Inflammatory macrophage (primary cell): ENCODE results near the gene GFI1B.

Source experiments
- DNase-seq, 2 donors: peaks; one replicate each; pipeline ENCODE4 v3.0.0-alpha.2; 2020 to 2022

Gene GFI1B

GRCh38 chr9:133014696-133015095 is 36.2 kb downstream of the GFI1B start:
- DNase-seq: no peak

DNA sequence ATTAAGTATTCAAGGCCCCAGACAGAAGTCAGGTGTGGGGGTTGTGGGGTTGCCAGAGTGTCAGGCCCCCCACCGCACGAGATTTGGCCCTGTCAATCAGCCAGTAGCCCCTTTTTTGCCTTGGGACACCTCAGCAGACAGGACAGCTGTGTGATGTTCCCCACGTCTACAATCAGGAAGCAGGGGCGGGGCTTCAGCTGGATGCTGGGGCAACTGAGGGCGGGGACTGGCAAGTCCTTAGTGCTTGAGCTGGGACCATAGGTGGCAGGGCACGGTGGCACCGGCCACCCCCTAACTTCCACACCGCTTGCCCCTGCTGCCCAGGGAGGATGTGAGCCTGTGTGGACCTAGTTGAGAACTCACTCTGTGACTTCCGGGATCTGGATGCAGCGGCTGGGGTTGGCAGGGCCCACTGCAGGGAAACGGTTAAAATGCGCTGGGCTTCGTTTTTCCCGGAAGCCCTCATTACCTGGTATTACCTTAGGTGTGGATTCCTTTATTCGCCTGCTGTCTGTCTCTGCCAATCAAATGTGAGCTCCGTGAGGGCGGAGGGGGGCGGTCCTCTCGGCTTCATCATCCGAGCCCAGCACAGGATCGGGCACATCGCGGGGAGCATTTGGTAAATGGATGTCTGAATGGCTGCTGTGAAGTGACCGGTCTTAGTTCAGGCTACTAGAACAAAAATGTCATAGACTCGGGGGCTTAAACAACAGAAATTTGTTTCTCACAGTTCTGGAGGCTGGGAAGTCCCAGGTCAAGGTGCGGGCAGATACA is 44.8 kb downstream of the GFI1B start:
- DNase-seq: peak; percentile 37 to 49

- no peak for DNase-seq
Measured at GRCh38 chr9:133026426-133026825, 47.9 kb downstream of the GFI1B start.

GRCh38 chr9:133027134-133027533 is 48.6 kb downstream of the GFI1B start:
- no peak for DNase-seq

- DNase-seq: no peak
Measured at GRCh38 chr9:133028221-133028620, 49.7 kb downstream of the GFI1B start.

DNA sequence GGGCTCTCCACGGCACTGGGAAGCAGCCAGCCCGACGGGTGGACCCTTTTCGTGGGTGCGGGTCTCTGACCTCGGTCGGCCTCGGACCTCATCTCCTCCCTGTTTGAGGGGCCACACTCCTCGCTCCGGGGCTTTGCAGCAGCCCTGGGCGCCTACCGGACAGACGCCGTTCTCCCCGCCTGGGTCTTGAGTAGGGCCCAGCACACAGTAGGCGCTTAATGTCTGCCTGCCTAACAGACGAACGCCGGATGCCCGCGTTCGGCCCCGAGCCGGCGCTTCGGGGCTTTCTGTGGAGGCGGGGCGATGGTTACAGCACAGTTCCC is 51.5 kb downstream of the GFI1B start:
- DNase-seq: no peak

GRCh38 chr9:133030317-133031129 is 52.0 kb downstream of the GFI1B start, which contains the start of gene GTF3C5:
TSS of gene GTF3C5 (plus strand) at chr9:133030997. CDS start at chr9:133031012, 15 bp downstream.
- peak; percentile 98 to 99 for DNase-seq

- no peak for DNase-seq
Measured at GRCh38 chr9:133031130-133031422, 52.6 kb downstream of the GFI1B start.

DNA sequence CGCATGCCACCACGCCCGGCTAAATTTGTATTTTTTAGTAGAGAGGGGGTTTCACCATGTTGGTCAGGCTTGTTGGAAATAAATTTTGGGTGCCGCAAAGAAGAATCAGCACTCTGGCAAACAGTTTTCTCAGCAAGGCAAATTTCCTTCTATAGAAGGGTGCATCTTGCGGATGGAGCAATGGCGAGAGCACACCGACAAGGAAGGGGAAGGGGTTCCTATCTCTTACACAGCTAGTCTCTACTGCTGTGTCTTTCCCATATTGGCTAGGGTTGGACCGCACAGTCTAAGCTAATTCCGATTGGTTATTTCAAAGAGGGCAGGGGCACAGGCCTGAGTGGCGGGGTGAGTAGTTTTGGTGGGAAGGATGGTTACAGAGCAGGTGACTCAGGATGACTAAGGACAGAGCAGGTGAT is 53.0 kb downstream of the GFI1B start:
- DNase-seq: no peak

DNA sequence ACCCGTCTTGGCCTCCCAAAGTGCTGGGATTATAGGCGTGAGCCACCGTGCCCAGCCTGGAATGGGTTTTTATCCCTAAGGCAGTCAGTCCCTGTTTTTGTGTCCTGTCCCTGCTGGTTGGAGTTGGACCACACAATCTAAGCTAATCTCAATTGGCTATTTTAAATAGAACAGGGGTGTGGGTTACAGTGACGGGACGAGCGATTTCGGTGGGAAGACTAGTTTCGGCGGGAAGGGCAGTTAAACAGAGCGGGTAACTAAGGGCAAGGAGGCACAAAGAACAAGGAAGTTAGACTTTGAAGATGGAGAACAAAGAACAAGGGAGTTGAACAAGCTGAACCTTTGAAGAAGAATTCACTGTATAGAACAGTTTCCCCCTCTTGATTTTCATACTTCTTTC is 53.7 kb downstream of the GFI1B start:
- DNase-seq: no peak

DNA sequence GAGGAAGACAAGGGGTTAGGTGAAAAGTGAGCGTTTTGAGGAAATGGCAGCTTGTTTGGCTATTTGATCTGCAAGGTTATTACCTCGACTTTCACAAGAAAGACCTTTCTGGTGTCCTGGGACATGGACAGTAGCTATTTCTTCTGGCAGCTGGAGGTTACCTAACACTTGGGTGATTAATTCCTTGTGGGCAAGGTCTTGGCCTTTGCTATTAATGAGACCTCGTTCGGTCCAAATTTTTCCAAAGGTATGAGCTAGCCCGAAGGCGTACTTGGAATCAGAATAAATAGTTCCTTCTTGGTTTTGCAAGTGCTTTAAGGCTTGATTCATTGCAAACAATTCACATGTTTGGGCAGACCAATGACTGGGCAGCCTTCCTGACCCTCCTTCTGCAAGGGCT is 57.2 kb downstream of the GFI1B start:
- no peak for DNase-seq

- no peak for DNase-seq
Measured at GRCh38 chr9:133037775-133038515, 59.5 kb downstream of the GFI1B start.

DNA sequence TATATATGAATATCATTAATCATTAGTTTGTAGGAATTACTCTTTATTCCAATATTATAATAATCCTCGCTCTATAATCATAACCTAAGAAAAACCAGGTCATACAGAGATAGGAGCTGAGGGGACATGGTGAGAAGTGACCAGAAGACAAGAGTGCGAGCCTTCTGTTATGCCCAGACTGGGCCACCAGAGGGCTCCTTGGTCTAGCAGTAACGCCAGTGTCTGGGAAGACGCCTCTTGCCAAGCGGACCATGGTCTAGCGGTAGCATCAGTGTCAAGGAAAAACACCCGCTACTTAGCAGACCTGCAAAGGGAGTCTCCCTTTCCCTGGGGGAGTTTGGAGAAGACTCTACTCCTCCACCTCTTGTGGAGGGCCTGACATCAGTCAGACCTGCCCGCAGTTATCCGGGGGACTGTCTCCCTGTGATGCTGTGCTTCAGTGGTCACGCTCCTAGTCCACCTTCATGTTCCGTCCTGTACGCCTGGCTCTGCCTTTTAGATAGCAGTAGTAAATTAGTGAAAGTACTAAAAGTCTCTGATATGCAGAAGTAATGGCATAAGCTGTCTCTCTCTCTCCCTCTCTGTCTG is 62.5 kb downstream of the GFI1B start:
- peak in 1 of 2 donors; percentile 33 for DNase-seq
